Cardiac fibroblast (primary cell): ENCODE data around the gene MAN1A1.

ENCODE experiments used
- DNase-seq, 2 donors: peaks; one replicate each; pipeline versions ENCODE4 v3.0.0 to v3.0.0-alpha.2; 2010; ENCODE audit warnings: low read depth in 2 of 2
- H3K4me3 ChIP-seq, 2 donors: replicated peaks in 1 of 2; 1 replicate in 1 of 2; 2 replicates in 1 of 2; pipeline ENCODE4 v1.5.1; 2011; ENCODE audit warnings: low read depth in 2 of 2, low read length in 2 of 2, mild to moderate bottlenecking in 2 of 2, moderate library complexity in 1 of 2
- TF ChIP-seq, protein P1 (sequence below): IDR thresholded peaks from one replicate; pipeline ENCODE4 v1.5.1; 2011; ENCODE audit warnings: low read depth, mild to moderate bottlenecking, low read length, inconsistent platforms

MAN1A1 gene

DNA sequence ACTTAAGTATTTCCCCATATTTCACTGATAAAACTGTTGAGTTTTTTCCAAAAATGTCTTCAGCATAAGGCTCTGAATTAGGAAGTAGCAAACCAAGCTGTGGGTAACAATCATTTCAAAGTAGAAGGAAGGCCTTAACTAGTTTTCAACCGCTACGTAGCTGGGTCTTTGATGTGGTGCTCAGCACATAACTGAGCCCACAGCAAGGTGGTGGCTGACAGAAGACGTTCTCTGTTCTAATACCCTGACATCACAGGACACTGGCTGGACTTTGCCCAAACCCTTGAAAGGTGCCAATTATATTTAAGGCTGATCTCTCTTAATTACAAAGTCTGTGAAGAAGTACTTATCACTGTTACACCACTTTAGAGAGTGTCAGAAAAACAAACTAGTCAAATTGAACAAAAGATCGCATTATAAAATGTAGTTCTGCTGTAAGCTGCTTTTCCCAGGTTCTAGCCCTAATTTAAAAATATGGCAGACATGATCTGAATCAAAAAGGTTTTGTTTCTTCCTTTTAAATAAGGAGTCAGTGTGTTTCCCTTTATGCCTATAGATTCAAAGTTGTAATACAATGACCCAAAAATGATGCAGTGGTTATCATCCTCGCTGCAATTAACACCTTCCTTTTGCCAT, 26.7 kb downstream of the MAN1A1 start:
- TF ChIP-seq, protein P1, sequence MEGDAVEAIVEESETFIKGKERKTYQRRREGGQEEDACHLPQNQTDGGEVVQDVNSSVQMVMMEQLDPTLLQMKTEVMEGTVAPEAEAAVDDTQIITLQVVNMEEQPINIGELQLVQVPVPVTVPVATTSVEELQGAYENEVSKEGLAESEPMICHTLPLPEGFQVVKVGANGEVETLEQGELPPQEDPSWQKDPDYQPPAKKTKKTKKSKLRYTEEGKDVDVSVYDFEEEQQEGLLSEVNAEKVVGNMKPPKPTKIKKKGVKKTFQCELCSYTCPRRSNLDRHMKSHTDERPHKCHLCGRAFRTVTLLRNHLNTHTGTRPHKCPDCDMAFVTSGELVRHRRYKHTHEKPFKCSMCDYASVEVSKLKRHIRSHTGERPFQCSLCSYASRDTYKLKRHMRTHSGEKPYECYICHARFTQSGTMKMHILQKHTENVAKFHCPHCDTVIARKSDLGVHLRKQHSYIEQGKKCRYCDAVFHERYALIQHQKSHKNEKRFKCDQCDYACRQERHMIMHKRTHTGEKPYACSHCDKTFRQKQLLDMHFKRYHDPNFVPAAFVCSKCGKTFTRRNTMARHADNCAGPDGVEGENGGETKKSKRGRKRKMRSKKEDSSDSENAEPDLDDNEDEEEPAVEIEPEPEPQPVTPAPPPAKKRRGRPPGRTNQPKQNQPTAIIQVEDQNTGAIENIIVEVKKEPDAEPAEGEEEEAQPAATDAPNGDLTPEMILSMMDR: no peak
- no peak overlapping the region for H3K4me3 ChIP-seq
- no peak for DNase-seq

- TF ChIP-seq, protein P1: no peak
- DNase-seq: no peak
- H3K4me3 ChIP-seq: no peak overlapping the region
Measured at GRCh38 chr6:119322034-119322433, 27.5 kb downstream of the MAN1A1 start.

GRCh38 chr6:119319694-119320093, 29.9 kb downstream of the MAN1A1 start:
- TF ChIP-seq, protein P1: no peak
- no peak for DNase-seq

GRCh38 chr6:119318730-119319129, 30.8 kb downstream of the MAN1A1 start:
- TF ChIP-seq, protein P1: no peak
- no peak overlapping the region for H3K4me3 ChIP-seq
- no peak for DNase-seq

More at GRCh38 chr6:119319694-119320093, 29.9 kb downstream of the MAN1A1 start:
- no peak overlapping the region for H3K4me3 ChIP-seq

- TF ChIP-seq, protein P1: no peak
- no peak overlapping the region for H3K4me3 ChIP-seq
- DNase-seq: no peak
Measured at GRCh38 chr6:119318176-119318575, 31.4 kb downstream of the MAN1A1 start.

DNA sequence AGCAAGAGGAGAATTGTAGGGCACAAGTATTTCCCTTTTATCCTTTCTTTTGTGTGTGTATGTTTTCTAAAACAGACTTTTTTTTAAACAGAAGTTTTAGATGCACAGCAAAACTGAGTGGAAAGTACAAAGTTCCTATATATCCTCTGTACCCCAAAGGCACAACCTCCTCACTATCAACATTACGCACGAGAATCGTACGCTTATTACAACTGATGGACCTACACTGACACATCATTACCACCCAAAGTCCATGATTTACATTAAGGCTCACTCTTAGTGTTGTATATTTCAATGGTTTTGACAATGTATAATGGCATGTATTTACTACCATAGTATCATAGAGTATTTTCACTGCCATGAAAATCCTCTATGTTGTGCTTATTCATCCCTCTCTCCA, 32.6 kb downstream of the MAN1A1 start:
- TF ChIP-seq, protein P1: no peak
- H3K4me3 ChIP-seq: no peak overlapping the region
- DNase-seq: no peak

DNA sequence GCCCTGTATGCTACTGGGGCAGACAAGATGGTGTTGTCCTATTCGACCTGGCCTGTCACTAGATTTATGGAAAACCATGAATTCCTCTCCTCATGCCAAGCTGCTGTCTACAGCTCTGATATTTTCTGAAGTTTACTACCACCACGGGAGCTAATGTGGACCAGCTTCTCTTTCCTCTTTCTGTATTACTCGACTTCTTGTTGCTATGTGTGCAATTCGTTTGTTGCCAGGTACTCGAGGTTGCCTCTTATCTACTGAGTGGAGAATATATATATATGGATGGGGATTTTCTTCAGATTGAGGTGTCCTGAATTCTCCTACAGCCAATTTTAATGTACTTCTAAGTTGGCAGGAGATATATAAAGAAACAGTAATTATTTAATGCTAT, 34.7 kb downstream of the MAN1A1 start:
- H3K4me3 ChIP-seq: no peak overlapping the region
- TF ChIP-seq, protein P1: no peak
- DNase-seq: no peak
